ENCODE results near the gene PYY. TPM values are rescaled to one million over a fixed set of nuclear protein-coding genes. Genes with fewer than 3 reads are reported as not detected.
"Not testable (repeated sequence)": the region's sequence is repeated elsewhere in the genome, so short reads cannot be mapped to it uniquely, and the experiment has no call there.

The PYY gene
- total and polyA plus RNA-seq, 4 donors, result 0.68 TPM; not detected in 3

DNA sequence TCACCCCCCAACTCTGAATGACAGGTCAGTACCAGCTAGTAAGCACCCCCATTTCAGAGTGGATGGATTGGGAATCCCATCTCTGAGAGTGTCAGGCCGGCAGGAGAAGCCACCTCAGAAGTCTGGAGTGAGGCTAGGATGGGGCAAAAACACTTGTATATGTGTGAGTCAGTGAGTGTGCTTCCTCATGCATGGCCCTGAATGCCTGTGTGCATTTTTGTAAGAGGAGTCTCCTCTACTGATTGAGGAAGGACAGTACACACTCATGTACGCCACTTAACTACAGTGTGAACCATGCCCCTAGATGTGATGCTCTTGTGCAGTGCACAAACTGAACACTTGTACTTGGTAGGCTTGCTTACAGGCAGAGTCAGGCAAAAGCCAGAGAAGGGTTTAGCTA is 28.4 kb upstream of the PYY start:
- 71% methylated on average over 1 of the region's 2 CpGs for WGBS (ENCODE audit: insufficient coverage)
- no peaks in the 10 kb centered on the region for H3K36me3 ChIP-seq (ENCODE audit: control insufficient read depth, insufficient read depth, low read length)
- H3K27ac ChIP-seq (ENCODE audit: low read depth, low read length), result no peak overlapping the region
- peaks cover 17% of the 10 kb centered on the region for H3K4me1 ChIP-seq (ENCODE audit: control insufficient read depth, insufficient read depth, low read length)
- H3K4me3 ChIP-seq (ENCODE audit: low read depth, low read length), result no peak overlapping the region
- no peak for DNase-seq (ENCODE audit: low read depth in 4 of 6, low spot score in 6 of 6)
- H3K27me3 ChIP-seq (ENCODE audit: control insufficient read depth, insufficient read depth, low read length), result peaks cover 25% of the 10 kb centered on the region
- H3K9me3 ChIP-seq (ENCODE audit: control insufficient read depth, insufficient read depth, low read length), result no peaks in the 10 kb centered on the region

DNA sequence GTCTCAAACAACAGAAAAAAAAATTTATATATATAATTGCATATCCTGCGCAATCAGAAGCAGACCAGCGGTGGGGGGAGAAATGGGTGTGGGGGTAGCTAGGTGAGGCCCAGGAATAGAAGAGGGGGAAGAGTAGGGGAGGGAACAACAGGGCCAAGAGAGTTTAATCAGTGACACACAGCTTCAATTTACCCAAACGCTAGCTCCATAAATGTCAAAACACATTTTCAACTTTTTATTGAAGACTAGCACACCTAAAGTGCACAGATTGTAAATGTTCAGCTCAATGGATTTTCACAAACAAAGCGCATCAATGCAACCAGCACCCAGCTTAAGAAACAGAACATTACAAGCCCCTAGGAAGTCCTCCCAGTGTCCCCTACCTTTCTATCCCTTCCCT is 25.9 kb upstream of the PYY start:
- peaks cover 17% of the 10 kb centered on the region for H3K4me1 ChIP-seq (ENCODE audit: control insufficient read depth, insufficient read depth, low read length)
- H3K36me3 ChIP-seq (ENCODE audit: control insufficient read depth, insufficient read depth, low read length), result no peaks in the 10 kb centered on the region
- DNase-seq (ENCODE audit: low read depth in 4 of 6, low spot score in 6 of 6), result peak in 1 of 6 donors; percentile 16
- H3K27me3 ChIP-seq (ENCODE audit: control insufficient read depth, insufficient read depth, low read length), result peaks cover 21% of the 10 kb centered on the region
- no peak overlapping the region for H3K27ac ChIP-seq (ENCODE audit: low read depth, low read length)
- WGBS (ENCODE audit: insufficient coverage), result 86% methylated on average over 1 of the region's 4 CpGs
- H3K9me3 ChIP-seq (ENCODE audit: control insufficient read depth, insufficient read depth, low read length), result no peaks in the 10 kb centered on the region
- H3K4me3 ChIP-seq (ENCODE audit: low read depth, low read length), result no peak overlapping the region

DNA sequence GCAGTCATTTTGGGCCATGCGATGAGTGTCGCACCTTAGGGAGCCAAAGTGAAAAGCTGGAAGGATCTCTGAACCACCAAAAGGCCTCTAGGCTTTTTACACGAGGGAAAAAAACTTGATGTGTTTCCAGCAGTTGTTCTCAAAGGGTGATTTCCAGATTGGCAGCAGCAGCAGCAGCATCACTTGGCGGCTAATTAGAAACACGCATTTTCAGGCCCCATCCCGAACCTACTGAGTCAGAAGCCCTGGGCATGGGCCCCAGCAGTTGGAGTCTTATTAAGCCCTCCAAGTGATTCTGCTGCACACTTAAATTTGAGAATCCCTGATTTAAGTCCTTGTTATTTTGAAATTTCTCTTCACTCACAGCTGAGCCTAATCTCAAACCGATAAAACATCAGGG is 25.3 kb upstream of the PYY start:
- peaks cover 10% of the 10 kb centered on the region for H3K4me1 ChIP-seq (ENCODE audit: control insufficient read depth, insufficient read depth, low read length)
- no peak overlapping the region for H3K4me3 ChIP-seq (ENCODE audit: low read depth, low read length)
- no peak overlapping the region for H3K27ac ChIP-seq (ENCODE audit: low read depth, low read length)
- peaks cover 18% of the 10 kb centered on the region for H3K27me3 ChIP-seq (ENCODE audit: control insufficient read depth, insufficient read depth, low read length)
- WGBS (ENCODE audit: insufficient coverage), result 73% methylated on average over 6 of the region's 7 CpGs
- no peaks in the 10 kb centered on the region for H3K36me3 ChIP-seq (ENCODE audit: control insufficient read depth, insufficient read depth, low read length)
- peak in 1 of 6 donors; percentile 11 for DNase-seq (ENCODE audit: low read depth in 4 of 6, low spot score in 6 of 6)
- H3K9me3 ChIP-seq (ENCODE audit: control insufficient read depth, insufficient read depth, low read length), result no peaks in the 10 kb centered on the region

DNA sequence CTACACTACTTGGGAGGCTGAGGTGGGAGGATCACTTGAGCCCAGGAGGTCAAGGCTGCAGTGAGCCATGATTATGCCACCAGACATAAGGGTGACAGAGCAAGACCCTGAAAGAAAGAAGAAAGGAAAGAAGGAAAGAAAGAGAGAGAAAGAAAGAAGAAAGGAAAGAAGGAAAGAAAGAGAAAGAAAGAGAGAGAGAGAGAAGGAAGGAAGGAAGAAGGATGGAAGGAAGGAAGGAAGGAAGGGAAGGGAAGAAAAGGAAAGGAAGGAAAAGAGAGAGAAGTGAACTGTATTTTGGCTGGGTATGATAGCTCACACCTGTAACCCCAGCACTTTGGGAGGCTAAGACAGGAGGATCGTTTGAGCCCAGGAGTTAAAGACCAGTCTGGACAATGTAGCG is 24.3 kb upstream of the PYY start:
- Histone ChIP-seq H3K27me3 (ENCODE audit: control insufficient read depth, insufficient read depth, low read length) (peaks cover 10% of the 10 kb centered on the region), H3K9me3 (ENCODE audit: control insufficient read depth, insufficient read depth, low read length) (no peaks in the 10 kb centered on the region), H3K36me3 (ENCODE audit: control insufficient read depth, insufficient read depth, low read length) (no peaks in the 10 kb centered on the region), H3K4me3 (ENCODE audit: low read depth, low read length) (no peak overlapping the region), H3K27ac (ENCODE audit: low read depth, low read length) (no peak overlapping the region), H3K4me1 (ENCODE audit: control insufficient read depth, insufficient read depth, low read length) (peaks cover under 1% of the 10 kb centered on the region)
- no peak for DNase-seq (ENCODE audit: low read depth in 4 of 6, low spot score in 6 of 6)
- no CpG with 5 or more reads among the region's 2 CpGs for WGBS (ENCODE audit: insufficient coverage)

DNA sequence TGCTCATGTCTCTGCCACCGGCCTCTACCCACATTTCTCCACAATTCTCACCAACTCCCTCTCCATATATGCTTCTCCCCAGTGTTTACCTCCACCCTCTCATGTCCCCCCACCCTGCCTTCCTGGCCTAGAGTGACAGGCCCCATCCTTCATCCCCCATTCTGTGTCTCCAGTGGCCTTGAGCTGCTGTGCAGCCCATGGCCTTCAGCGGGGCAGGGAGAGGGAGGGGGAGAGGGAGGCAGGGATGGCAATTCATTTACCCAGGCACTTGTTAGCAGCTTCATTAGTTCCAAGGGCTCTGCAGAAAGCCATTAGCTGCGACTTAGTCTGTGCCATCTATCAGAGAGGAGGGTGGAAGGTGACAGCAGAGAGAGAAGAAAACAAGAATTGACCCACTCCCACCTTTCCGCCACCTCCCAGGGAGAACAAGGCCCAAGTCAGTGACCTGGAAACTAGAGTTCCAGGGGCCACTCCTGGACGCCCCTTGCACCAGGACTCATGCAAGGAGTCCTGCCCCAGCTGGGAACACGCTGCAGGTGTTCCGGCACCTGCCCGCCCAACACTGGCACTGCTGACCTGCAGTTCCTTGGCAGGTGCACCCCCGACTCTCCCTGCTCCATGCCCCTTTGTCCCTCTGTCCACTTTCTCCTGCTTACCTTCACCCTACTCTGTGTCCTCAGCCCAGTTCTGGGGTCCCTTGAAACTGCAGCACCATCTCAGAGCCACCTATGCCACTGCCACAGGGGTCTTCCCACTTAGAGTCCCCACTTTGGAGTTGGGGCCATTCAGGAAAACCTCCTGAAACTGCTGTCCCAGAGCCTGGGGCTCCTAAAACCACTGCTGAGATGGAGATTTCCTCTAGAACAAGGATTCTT is 23.5 kb upstream of the PYY start:
- H3K9me3 ChIP-seq (ENCODE audit: control insufficient read depth, insufficient read depth, low read length), result no peaks in the 10 kb centered on the region
- peak in 1 of 6 donors; percentile 62 for DNase-seq (ENCODE audit: low read depth in 4 of 6, low spot score in 6 of 6)
- no peak overlapping the region for H3K4me3 ChIP-seq (ENCODE audit: low read depth, low read length)
- peaks cover 4% of the 10 kb centered on the region for H3K27me3 ChIP-seq (ENCODE audit: control insufficient read depth, insufficient read depth, low read length)
- 85% methylated on average over 7 of the region's 9 CpGs for WGBS (ENCODE audit: insufficient coverage)
- no peaks in the 10 kb centered on the region for H3K36me3 ChIP-seq (ENCODE audit: control insufficient read depth, insufficient read depth, low read length)
- H3K4me1 ChIP-seq (ENCODE audit: control insufficient read depth, insufficient read depth, low read length), result no peaks in the 10 kb centered on the region
- H3K27ac ChIP-seq (ENCODE audit: low read depth, low read length), result no peak overlapping the region

DNA sequence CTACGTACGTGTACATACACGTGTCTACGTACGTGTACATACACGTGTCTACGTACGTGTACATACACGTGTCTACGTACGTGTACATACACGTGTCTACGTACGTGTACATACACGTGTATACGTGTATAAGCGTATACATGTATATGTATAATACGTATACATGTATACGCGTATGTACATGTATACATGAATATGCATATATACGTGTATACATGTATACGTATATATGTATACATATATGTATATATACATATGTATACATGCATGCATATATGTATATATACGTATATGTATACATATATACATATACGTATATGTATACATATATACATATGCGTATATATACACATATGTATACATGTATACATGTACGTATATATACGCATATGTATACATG is 22.2 kb upstream of the PYY start:
- no CpG with 5 or more reads among the region's 27 CpGs for WGBS (ENCODE audit: insufficient coverage)

DNA sequence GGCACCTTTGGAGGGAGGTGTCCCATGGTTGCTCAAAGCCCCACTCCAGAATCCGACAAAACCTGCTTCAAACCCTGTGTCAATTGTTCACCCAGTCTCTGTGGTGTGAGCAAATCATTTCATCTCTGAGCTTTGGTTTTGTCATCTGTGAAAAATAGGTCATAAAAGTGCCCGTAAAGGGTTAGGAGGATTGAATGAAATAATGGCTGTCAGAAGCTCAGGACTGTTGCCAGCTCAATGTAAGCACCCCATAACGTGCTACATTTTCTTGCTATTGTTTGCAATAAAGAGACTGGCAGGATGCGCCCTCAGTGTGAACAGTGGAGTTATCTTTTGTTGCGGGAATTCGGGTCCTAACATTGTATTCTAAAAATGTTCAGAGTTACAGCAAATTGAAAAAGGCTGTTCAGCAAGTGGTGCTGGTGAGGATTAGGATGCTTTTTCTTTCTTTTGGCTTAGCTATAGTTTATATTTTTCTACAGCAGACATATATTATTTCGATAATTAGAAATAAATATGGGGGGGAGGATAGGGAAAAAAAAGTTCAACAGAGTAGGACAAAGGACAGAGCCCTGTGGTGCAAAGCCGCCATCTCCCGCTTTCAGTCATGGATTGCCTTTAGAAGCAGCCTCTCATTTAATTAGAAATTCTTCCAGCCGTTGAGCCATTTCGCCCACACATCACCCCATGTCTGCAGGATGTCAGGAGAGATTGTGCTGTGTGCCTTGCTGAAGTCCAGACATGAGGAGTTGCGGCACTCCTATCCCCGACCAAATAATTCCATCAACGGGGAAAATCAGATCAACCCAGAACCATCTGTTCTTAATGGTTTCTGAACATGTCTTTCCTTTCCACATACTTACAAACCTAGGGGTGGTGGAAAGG is 20.9 kb upstream of the PYY start:
- H3K9me3 ChIP-seq (ENCODE audit: control insufficient read depth, insufficient read depth, low read length), result no peaks in the 10 kb centered on the region
- H3K4me1 ChIP-seq (ENCODE audit: control insufficient read depth, insufficient read depth, low read length), result no peaks in the 10 kb centered on the region
- H3K27me3 ChIP-seq (ENCODE audit: control insufficient read depth, insufficient read depth, low read length), result peaks cover 2% of the 10 kb centered on the region
- DNase-seq (ENCODE audit: low read depth in 4 of 6, low spot score in 6 of 6), result peak in 1 of 6 donors; percentile 57
- no peak overlapping the region for H3K4me3 ChIP-seq (ENCODE audit: low read depth, low read length)
- WGBS (ENCODE audit: insufficient coverage), result 15% methylated on average over 5 of the region's 14 CpGs
- no peaks in the 10 kb centered on the region for H3K36me3 ChIP-seq (ENCODE audit: control insufficient read depth, insufficient read depth, low read length)
- H3K27ac ChIP-seq (ENCODE audit: low read depth, low read length), result no peak overlapping the region

More for the DNA sequence above, 22.2 kb upstream of the PYY start:
- H3K36me3 ChIP-seq (ENCODE audit: control insufficient read depth, insufficient read depth, low read length), result no peaks in the 10 kb centered on the region
- H3K4me1 ChIP-seq (ENCODE audit: control insufficient read depth, insufficient read depth, low read length), result no peaks in the 10 kb centered on the region
- no peak overlapping the region for H3K27ac ChIP-seq (ENCODE audit: low read depth, low read length)
- no peak overlapping the region for H3K4me3 ChIP-seq (ENCODE audit: low read depth, low read length)
- no peak for DNase-seq (ENCODE audit: low read depth in 4 of 6, low spot score in 6 of 6)
- peaks cover 2% of the 10 kb centered on the region for H3K27me3 ChIP-seq (ENCODE audit: control insufficient read depth, insufficient read depth, low read length)
- no peaks in the 10 kb centered on the region for H3K9me3 ChIP-seq (ENCODE audit: control insufficient read depth, insufficient read depth, low read length)

DNA sequence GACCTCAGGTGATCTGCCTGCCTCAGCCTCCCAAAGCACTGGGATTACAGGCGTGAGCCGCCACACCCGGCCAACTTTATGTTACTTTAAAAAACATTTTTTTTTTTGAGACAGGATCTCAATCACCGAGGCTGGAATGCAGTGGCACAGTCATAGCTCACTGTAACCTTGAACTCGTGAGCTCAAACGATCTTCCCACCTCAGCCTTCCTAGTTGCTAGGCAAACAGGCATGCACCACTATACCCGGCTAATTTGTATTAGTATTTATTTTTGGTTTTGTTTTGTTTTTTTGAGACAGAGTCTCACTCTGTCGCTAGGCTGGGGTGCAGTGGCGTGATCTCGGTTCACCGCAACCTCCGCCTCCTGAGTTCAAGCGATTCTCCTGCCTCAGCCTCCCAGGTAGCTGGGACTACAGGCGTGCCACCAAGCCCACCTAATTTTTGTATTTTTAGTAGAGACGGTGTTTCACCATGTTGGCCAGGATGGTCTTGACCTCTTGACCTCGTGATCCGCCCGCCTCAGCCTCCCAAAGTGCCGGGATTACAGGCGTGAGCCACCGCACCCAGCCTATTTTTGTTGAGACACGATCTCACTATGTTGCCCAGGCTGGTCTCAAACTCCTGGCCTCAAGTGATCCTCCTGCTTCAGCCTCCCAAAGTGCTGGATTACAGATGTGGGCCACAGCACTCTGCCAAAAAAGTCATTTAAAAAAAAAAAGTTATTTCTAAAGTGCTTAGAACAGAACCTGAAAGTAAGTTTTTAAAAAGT is 18.9 kb upstream of the PYY start:
- not testable (repeated sequence) for H3K4me1 ChIP-seq (ENCODE audit: control insufficient read depth, insufficient read depth, low read length); H3K9me3 ChIP-seq (ENCODE audit: control insufficient read depth, insufficient read depth, low read length); H3K27me3 ChIP-seq (ENCODE audit: control insufficient read depth, insufficient read depth, low read length); H3K27ac ChIP-seq (ENCODE audit: low read depth, low read length); H3K4me3 ChIP-seq (ENCODE audit: low read depth, low read length); DNase-seq (ENCODE audit: low read depth in 4 of 6, low spot score in 6 of 6); H3K36me3 ChIP-seq (ENCODE audit: control insufficient read depth, insufficient read depth, low read length)
- 87% methylated on average over 14 of the region's 22 CpGs for WGBS (ENCODE audit: insufficient coverage)

DNA sequence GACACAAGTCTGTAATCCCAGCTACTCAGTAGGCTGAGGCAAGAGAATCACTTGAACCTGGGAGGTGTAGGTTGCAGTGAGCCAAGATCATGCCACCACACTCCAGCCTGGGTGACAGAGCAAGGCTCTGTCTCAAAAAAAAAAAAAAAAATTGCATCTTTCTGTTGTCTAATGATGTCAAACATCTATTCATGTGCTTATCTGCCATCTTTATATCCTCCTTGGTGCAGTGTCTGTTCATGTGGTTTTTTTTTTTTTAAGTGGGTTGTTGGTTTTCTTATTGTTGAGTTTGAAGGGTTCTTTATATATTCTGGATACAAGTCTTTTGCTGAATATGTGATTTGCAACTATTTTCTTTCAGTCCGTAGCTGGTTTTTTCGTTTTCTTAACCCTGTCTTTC is 17.7 kb upstream of the PYY start:
- DNase-seq (ENCODE audit: low read depth in 4 of 6, low spot score in 6 of 6); H3K4me3 ChIP-seq (ENCODE audit: low read depth, low read length); H3K27ac ChIP-seq (ENCODE audit: low read depth, low read length); H3K4me1 ChIP-seq (ENCODE audit: control insufficient read depth, insufficient read depth, low read length); H3K9me3 ChIP-seq (ENCODE audit: control insufficient read depth, insufficient read depth, low read length); H3K27me3 ChIP-seq (ENCODE audit: control insufficient read depth, insufficient read depth, low read length); H3K36me3 ChIP-seq (ENCODE audit: control insufficient read depth, insufficient read depth, low read length): not testable (repeated sequence)
- no CpG with 5 or more reads among the region's 2 CpGs for WGBS (ENCODE audit: insufficient coverage)

Data from spinal cord (tissue), 10 donors.